AG04450 (cell line): ENCODE data around the gene BARX2. TPM values are rescaled to one million over a fixed set of nuclear protein-coding genes. Genes with fewer than 3 reads are reported as not detected.
A peak's percentile ranks its signal among the peaks of the same experiment; 100 is the strongest.

ENCODE experiments used
- CTCF ChIA-PET: fragments of 300-600, 350-600 bp; formaldehyde crosslinking; extraction: SDS; loops from one replicate; lab custom pipeline; 2022; ENCODE audit warnings: antibody characterized with exemption, inconsistent platforms; lab: Charles Lee
- POLR2A ChIA-PET: fragments of 350-600 bp; formaldehyde crosslinking; extraction: SDS; loops from one replicate; lab custom pipeline; 2021; ENCODE audit warnings: antibody characterized with exemption, inconsistent platforms; lab: Yijun Ruan, JAX
- DNase-seq: peaks from one replicate; pipeline ENCODE4 v3.0.0-alpha.2; 2011; ENCODE audit warnings: low read depth, low spot score
- H3K27ac ChIP-seq: one replicate; pipeline ENCODE4 v1.5.1; 2012; ENCODE audit warnings: low read depth, low read length, control low read depth
- H3K27me3 ChIP-seq: one replicate; pipeline ENCODE4 v1.6.0; 2012; ENCODE audit warnings: low read length; ENCODE audit not compliant: control insufficient read depth, insufficient read depth
- H3K4me3 ChIP-seq: 2 replicates; pipeline ENCODE4 v1.5.1; 2011; ENCODE audit warnings: mild to moderate bottlenecking, low read depth, low read length, control low read depth
- H3K9me3 ChIP-seq: 2 replicates; pipeline ENCODE4 v1.5.1; 2012; ENCODE audit warnings: low read length; ENCODE audit not compliant: control insufficient read depth, insufficient read depth
- CTCF ChIP-seq: IDR thresholded peaks from 2 replicates; pipeline ENCODE4 v1.5.1; 2011; ENCODE audit warnings: low read depth, low read length, control low read depth, inconsistent platforms
- polyA plus RNA-seq: library from polyadenylated mRNA; depleted of rRNA; stranded (reverse); fragments of >200 nt; gene quantifications from 2 replicates; pipeline ENCODE4 v1.2.3, GENCODE V29; 2011

BARX2 gene
- polyA plus RNA-seq, 1 experiment = not detected

GRCh38 chr11:129366737-129367597, 8.7 kb upstream of the BARX2 start:
- CTCF ChIA-PET = interaction anchor here (0.7 to 5.0 kb wide), 5 partner anchors 9 to 382 kb away, joined by 3 to 137 read pairs (median 10); partner anchors contain the start of gene BARX2
- no peak overlapping the region for H3K4me3 ChIP-seq
- no peak for TF ChIP-seq CTCF
- H3K27ac ChIP-seq = no peak overlapping the region
- POLR2A ChIA-PET = no interaction called here
- H3K9me3 ChIP-seq = no peaks in the 10 kb centered on the region
- H3K27me3 ChIP-seq = peaks cover 16% of the 10 kb centered on the region
- DNase-seq = no peak

- POLR2A ChIA-PET = no interaction called here
- H3K27me3 ChIP-seq = peaks cover 38% of the 10 kb centered on the region
Measured at GRCh38 chr11:129368889-129369672, 6.6 kb upstream of the BARX2 start.

GRCh38 chr11:129370715-129371114, 4.9 kb upstream of the BARX2 start:
- Histone ChIP-seq H3K4me3 (no peak overlapping the region), H3K27ac (no peak overlapping the region), H3K9me3 (no peaks in the 10 kb centered on the region; the same call in 1 of the 2 replicates), H3K27me3 (peaks cover 50% of the 10 kb centered on the region)
- CTCF ChIA-PET = interaction anchor here (1.5 kb wide), 1 partner anchor 325 kb away, joined by 3 read pairs; no protein-coding TSS in a partner anchor
- TF ChIP-seq CTCF = no peak
- POLR2A ChIA-PET = interaction anchor here (0.5 kb wide), 1 partner anchor 336 kb away, joined by 5 read pairs; no protein-coding TSS in a partner anchor
- no peak for DNase-seq

More at GRCh38 chr11:129368889-129369672, 6.6 kb upstream of the BARX2 start:
- H3K4me3 ChIP-seq = no peak overlapping the region
- H3K9me3 ChIP-seq = no peaks in the 10 kb centered on the region; the same call in 1 of the 2 replicates
- TF ChIP-seq CTCF = no peak
- CTCF ChIA-PET = interaction anchor here (0.6 kb wide), 1 partner anchor 75 kb away, joined by 3 read pairs; no protein-coding TSS in a partner anchor
- no peak overlapping the region for H3K27ac ChIP-seq
- DNase-seq = no peak

GRCh38 chr11:129372609-129373488, 2.8 kb upstream of the BARX2 start:
- Histone ChIP-seq H3K4me3 (peak overlapping the region; percentile 15; the same call in 1 of the 2 replicates), H3K27me3 (peaks cover 63% of the 10 kb centered on the region), H3K9me3 (no peaks in the 10 kb centered on the region; the same call in 1 of the 2 replicates), H3K27ac (no peak overlapping the region)
- CTCF ChIA-PET = interaction anchor here (0.8 kb wide), 1 partner anchor 9 kb away, joined by 3 read pairs; no protein-coding TSS in a partner anchor
- no peak for DNase-seq
- POLR2A ChIA-PET = no interaction called here
- no peak for TF ChIP-seq CTCF
